ENCODE data around the gene GZF1. TPM values are rescaled to one million over a fixed set of nuclear protein-coding genes. Genes with fewer than 3 reads are reported as not detected.

Gene GZF1
- polyA plus RNA-seq, 1 of the 3 experiments (the other 2 are of a cell fraction), result 20.6 TPM

DNA sequence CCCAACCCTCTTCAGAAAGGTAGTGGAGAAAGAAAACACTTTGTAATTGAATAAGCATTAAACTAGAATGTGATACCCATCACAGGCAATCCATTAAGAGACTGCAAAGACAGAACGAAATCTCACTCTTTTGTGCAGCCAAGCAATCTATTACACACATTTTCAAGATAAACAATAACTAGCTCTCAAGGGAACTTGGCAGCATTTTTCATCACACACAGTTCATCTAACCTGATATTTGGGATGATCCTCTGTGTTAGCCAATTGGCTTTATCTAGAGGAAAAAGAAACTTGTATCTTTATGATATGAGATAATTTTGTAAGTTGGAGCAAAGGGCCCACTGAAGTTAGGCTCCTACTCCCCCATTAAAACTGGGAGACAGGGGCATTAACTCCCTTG is 1.5 kb upstream of the GZF1 start:
- ChIA-PET CTCF (interaction anchor here (1.2 to 1.3 kb wide), 2 partner anchors 13 to 81 kb away, joined by 3 to 4 read pairs; no protein-coding TSS in a partner anchor), POLR2A (interaction anchor here (3.2 kb wide), 1 partner anchor 10 kb away, joined by 11 read pairs; the partner anchor contains the start of gene NXT1)
- H3K4me2 ChIP-seq, result peak overlapping the region; percentile 90; the same call in 1 of the 2 replicates
- H3K36me3 ChIP-seq (replicated peaks in 1 of 2; ENCODE audit: control insufficient read depth in 1 of 2, insufficient read depth in 2 of 2, low read length in 1 of 2), result peaks cover 10 to 23% of the 10 kb centered on the region in 2 experiments
- DNase-seq, result no peak
- H3K4me1 ChIP-seq (ENCODE audit: control insufficient read depth in 1 of 2, insufficient read depth in 2 of 2, low read depth in 1 of 2, low read length in 1 of 2), result peaks cover 6 to 25% of the 10 kb centered on the region in 2 experiments; a peak in 3 of 4 replicates
- peak overlapping the region; percentile 91 for H3K9ac ChIP-seq
- H3K9me2 ChIP-seq, result no peaks in the 10 kb centered on the region
- peak overlapping the region in 1 of 2 experiments; percentile 80; a peak in 1 of 4 replicates for H3K4me3 ChIP-seq (ENCODE audit: low read depth in 2 of 2, low read length in 1 of 2)
- H3K79me2 ChIP-seq (ENCODE audit: insufficient read depth), result peaks cover 37% of the 10 kb centered on the region
- H3K27ac ChIP-seq (ENCODE audit: low read depth in 2 of 2, low read length in 1 of 2), result peak overlapping the region in 1 of 2 experiments; percentile 96; a peak in 2 of 4 replicates
- TF ChIP-seq NRF1 (IDR thresholded peaks at IDR 0.05; ENCODE audit: low read depth, low read length), result no peak
- no peak for TF ChIP-seq TEAD4 (IDR thresholded peaks at IDR 0.05; ENCODE audit: borderline replicate concordance, insufficient read depth)
- TF ChIP-seq ELF1 (IDR thresholded peaks at IDR 0.05), result no peak
- TF ChIP-seq CHD2 (IDR thresholded peaks at IDR 0.05; ENCODE audit: low read length, partially characterized antibody), result no peak
- TF ChIP-seq, protein P1, sequence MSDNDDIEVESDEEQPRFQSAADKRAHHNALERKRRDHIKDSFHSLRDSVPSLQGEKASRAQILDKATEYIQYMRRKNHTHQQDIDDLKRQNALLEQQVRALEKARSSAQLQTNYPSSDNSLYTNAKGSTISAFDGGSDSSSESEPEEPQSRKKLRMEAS (IDR thresholded peaks at IDR 0.05; ENCODE audit: low read depth), result no peak
- TF ChIP-seq TAF1 (IDR thresholded peaks at IDR 0.05; ENCODE audit: borderline replicate concordance, low read depth, low read length), result no peak
- TF ChIP-seq FOXM1 (IDR thresholded peaks at IDR 0.05; ENCODE audit: low read depth), result no peak
- no peak for TF ChIP-seq FOSL2 (IDR thresholded peaks at IDR 0.05; ENCODE audit: borderline replicate concordance, low read depth)
- no peak for TF ChIP-seq GABPA (IDR thresholded peaks at IDR 0.05; ENCODE audit: low read depth)
- TF ChIP-seq EP300 (IDR thresholded peaks at IDR 0.05; ENCODE audit: borderline replicate concordance in 1 of 2, low read depth in 1 of 2, low read length in 1 of 2), result no peak
- TF ChIP-seq USF2 (IDR thresholded peaks at IDR 0.05; ENCODE audit: borderline replicate concordance, low read depth, low read length), result no peak
- no peak for TF ChIP-seq GATA2 (CRISPR knock-in tag; IDR thresholded peaks at IDR 0.05)
- TF ChIP-seq RCOR1 (IDR thresholded peaks at IDR 0.05; ENCODE audit: low read length), result no peak
- no peak for TF ChIP-seq USF1 (IDR thresholded peaks at IDR 0.05; ENCODE audit: borderline replicate concordance, low read depth)
- no peak for TF ChIP-seq RFX5 (IDR thresholded peaks at IDR 0.05; ENCODE audit: low read length)
- TF ChIP-seq YY1 (IDR thresholded peaks at IDR 0.05; ENCODE audit: low read depth), result no peak
- TF ChIP-seq FOXJ3 (CRISPR knock-in tag; IDR thresholded peaks at IDR 0.05), result no peak
- no peaks in the 10 kb centered on the region for H3K27me3 ChIP-seq (ENCODE audit: insufficient read depth)
- peaks cover 26% of the 10 kb centered on the region for H4K20me1 ChIP-seq (ENCODE audit: insufficient read depth)
- H2AFZ ChIP-seq (ENCODE audit: low read depth), result no peak overlapping the region
- H3K9me3 ChIP-seq, result no peaks in the 10 kb centered on the region
- 80% methylated on average over 1 of the region's 1 CpG for WGBS (ENCODE audit: low lambda C conversion rate)
- peaks cover 13% of the 10 kb centered on the region for H3F3A ChIP-seq (replicated peaks; ENCODE audit: insufficient read depth)

Data from SK-N-SH (cell line).